Endodermal cell (in vitro differentiated cells): ENCODE measurements around the gene CBL. TPM values are rescaled to one million over a fixed set of nuclear protein-coding genes. Genes with fewer than 3 reads are reported as not detected.

Source experiments
- DNase-seq: peaks from one replicate; pipeline ENCODE4 v3.0.0-alpha.2; 2017
- H3K27ac ChIP-seq: 2 replicates; pipeline ENCODE4 v1.5.1; 2013; ENCODE audit warnings: mild to moderate bottlenecking, low read depth, low read length, moderate library complexity
- H3K27me3 ChIP-seq: 2 replicates; pipeline ENCODE4 v1.6.1; 2013; ENCODE audit warnings: mild to moderate bottlenecking, low read length, moderate library complexity; ENCODE audit not compliant: insufficient read depth, control insufficient read depth, poor library complexity, severe bottlenecking
- H3K36me3 ChIP-seq: 2 replicates; pipeline ENCODE4 v1.7.0; 2013; ENCODE audit warnings: mild to moderate bottlenecking, low read length, moderate library complexity; ENCODE audit not compliant: control insufficient read depth, insufficient read depth
- H3K4me1 ChIP-seq: one replicate; pipeline ENCODE4 v1.7.0; 2013; ENCODE audit warnings: low read length; ENCODE audit not compliant: control insufficient read depth, insufficient read depth
- H3K4me3 ChIP-seq: 2 replicates; pipeline ENCODE4 v1.5.1; 2013; ENCODE audit warnings: mild to moderate bottlenecking, low read length, moderate library complexity
- H3K9ac ChIP-seq: 2 replicates; pipeline ENCODE4 v1.6.1; 2013; ENCODE audit warnings: mild to moderate bottlenecking, low read length, moderate library complexity; ENCODE audit not compliant: poor library complexity, severe bottlenecking; ENCODE audit errors: extremely low read depth
- H3K9me3 ChIP-seq: 2 replicates; pipeline ENCODE4 v1.6.1; 2013; ENCODE audit warnings: mild to moderate bottlenecking, low read length, moderate library complexity; ENCODE audit not compliant: control insufficient read depth
- H3K27ac Mint-ChIP-seq: 2 replicates; pipeline ENCODE4 v1.8.0; 2020; ENCODE audit warnings: mixed read lengths
- H3K27me3 Mint-ChIP-seq: 2 replicates; pipeline ENCODE4 v1.8.0; 2021; ENCODE audit warnings: mild to moderate bottlenecking, mixed read lengths; ENCODE audit not compliant: insufficient read depth
- H3K36me3 Mint-ChIP-seq: 2 replicates; pipeline ENCODE4 v1.8.0; 2020; ENCODE audit warnings: low read depth, mixed read lengths
- H3K4me1 Mint-ChIP-seq: 2 replicates; pipeline ENCODE4 v1.8.0; 2020; ENCODE audit warnings: mixed read lengths
- H3K4me3 Mint-ChIP-seq: 2 replicates; pipeline ENCODE4 v1.8.0; 2020; ENCODE audit warnings: mild to moderate bottlenecking, moderate library complexity, mixed read lengths
- H3K9me3 Mint-ChIP-seq: 2 replicates; pipeline ENCODE4 v1.8.0; 2020; ENCODE audit warnings: mild to moderate bottlenecking, mixed read lengths
- CTCF ChIP-seq: fragments of 200-600 bp; sonication (generic); conservative IDR thresholded peaks from 2 replicates; pipeline ENCODE4 v1.5.0; 2021; ENCODE audit warnings: antibody characterized with exemption, mild to moderate bottlenecking
- WGBS, 2 experiments: methylation state at CpG; one replicate each; pipeline versions ENCODE4 v1.1.5 to v1.1.7; 2013; ENCODE audit warnings: missing lambda C conversion rate in 2 of 2, mixed read lengths in 1 of 2; ENCODE audit not compliant: insufficient coverage in 1 of 2, insufficient read length in 1 of 2; 5-methylcytosine and 5-hydroxymethylcytosine counted together
- total RNA-seq, 2 donors: library from RNA; stranded (reverse); fragmentation: NEBNext Ultra II Directional in 1 of 2; extraction: Animal tissue kit (Norgen Biotek cat#: 25700) in 1 of 2; gene quantifications; 2 replicates in 1 of 2; 3 replicates in 1 of 2; pipeline ENCODE4 v1.2.1, GENCODE V29; 2021

The CBL gene
- total RNA-seq, 2 donors from 2014 or later, result 40.3 to 52.7 TPM

DNA sequence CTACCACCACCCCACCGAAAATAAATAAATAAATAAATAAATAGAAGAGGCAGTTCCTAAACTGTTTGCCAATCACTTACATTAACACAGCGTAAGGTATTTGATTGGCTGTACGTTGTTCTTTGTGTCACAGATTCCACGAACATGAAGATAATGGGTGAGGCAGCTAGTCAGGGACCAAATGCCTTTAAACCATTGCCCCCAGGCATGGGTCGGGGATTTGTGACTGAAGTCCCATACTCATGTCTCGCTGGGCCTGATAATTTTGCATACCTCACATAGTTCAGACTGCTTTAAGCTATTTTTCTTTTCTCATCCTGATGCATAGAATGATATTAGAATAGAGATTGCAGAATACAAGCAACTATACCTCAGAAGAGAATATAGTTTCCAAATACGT, 3.6 kb upstream of the CBL start:
- Histone ChIP-seq H3K9me3 (no peaks in the 10 kb centered on the region), H3K27me3 (no peaks in the 10 kb centered on the region), H3K27ac (no peak overlapping the region), H3K4me1 (peaks cover 2% of the 10 kb centered on the region), H3K36me3 (no peaks in the 10 kb centered on the region), H3K9ac (no peak overlapping the region), H3K4me3 (no peak overlapping the region)
- H3K27ac Mint-ChIP-seq, result no peak overlapping the region
- peaks cover 3% of the 10 kb centered on the region for H3K27me3 Mint-ChIP-seq
- DNase-seq, result no peak
- H3K4me3 Mint-ChIP-seq, result no peak overlapping the region
- H3K4me1 Mint-ChIP-seq, result peaks cover 14% of the 10 kb centered on the region
- no peaks in the 10 kb centered on the region for H3K36me3 Mint-ChIP-seq
- WGBS, 2 experiments, result 90 to 94% methylated on average over 4 to 5 of the region's 7 CpGs
- no peaks in the 10 kb centered on the region for H3K9me3 Mint-ChIP-seq
- TF ChIP-seq CTCF, result no peak

DNA sequence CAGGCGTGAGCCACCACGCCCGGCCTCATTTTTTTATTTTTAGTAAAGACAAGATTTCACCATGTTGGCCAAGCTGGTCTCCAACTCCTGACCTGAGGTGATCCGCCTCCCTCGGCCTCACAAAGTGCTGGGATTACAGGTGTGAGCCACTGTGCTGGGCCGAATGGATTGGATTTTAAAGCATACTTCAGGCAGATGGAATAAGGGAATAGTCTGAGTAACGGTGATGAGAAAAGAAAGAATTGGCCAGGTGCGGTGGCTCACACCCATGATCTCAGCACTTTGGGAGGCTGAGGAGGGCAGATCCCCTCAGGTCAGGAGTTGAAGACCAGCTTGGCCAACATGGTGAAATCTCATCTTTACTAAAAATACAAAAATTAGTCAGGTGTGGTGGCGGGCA, 2.1 kb upstream of the CBL start:
- Mint-ChIP-seq H3K9me3 (no peaks in the 10 kb centered on the region), H3K4me3 (no peak overlapping the region), H3K36me3 (no peaks in the 10 kb centered on the region), H3K4me1 (peaks cover 21% of the 10 kb centered on the region), H3K27ac (no peak overlapping the region), H3K27me3 (peaks cover 3% of the 10 kb centered on the region)
- H3K9ac ChIP-seq, result no peak overlapping the region
- no peak overlapping the region for H3K4me3 ChIP-seq
- no peak overlapping the region for H3K27ac ChIP-seq
- H3K36me3 ChIP-seq, result no peaks in the 10 kb centered on the region
- 95 to 98% methylated on average over 5 to 9 of the region's 9 CpGs for WGBS, 2 experiments
- H3K27me3 ChIP-seq, result no peaks in the 10 kb centered on the region
- H3K9me3 ChIP-seq, result no peaks in the 10 kb centered on the region
- H3K4me1 ChIP-seq, result peaks cover 2% of the 10 kb centered on the region
- no peak for DNase-seq
- TF ChIP-seq CTCF, result no peak

DNA sequence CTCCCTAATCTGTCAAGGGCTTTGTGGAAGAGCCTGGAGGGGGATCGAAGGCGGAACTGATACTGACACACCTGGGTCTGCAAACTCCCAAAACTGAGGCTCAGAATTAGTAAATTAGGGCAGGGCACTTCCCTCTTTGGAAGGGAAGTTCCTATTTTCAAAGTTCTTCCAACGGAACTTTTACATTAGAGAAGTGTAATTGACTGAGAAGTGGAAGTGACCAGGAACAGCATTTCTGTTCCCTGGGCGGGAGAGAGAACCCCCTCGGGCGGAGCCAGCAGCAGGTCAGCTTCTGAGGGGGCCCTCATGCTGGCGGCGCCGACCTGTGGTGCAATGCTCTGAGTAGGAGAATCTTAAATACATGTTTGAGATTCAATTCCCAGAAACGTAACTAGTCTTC, 1.1 kb upstream of the CBL start:
- Histone ChIP-seq H3K36me3 (no peaks in the 10 kb centered on the region), H3K4me3 (peak overlapping the region; percentile 68), H3K27me3 (no peaks in the 10 kb centered on the region), H3K9me3 (no peaks in the 10 kb centered on the region), H3K9ac (no peak overlapping the region), H3K4me1 (peaks cover 2% of the 10 kb centered on the region), H3K27ac (no peak overlapping the region)
- Mint-ChIP-seq H3K9me3 (no peaks in the 10 kb centered on the region), H3K4me1 (peaks cover 28% of the 10 kb centered on the region), H3K36me3 (no peaks in the 10 kb centered on the region), H3K27me3 (peaks cover 3% of the 10 kb centered on the region), H3K4me3 (peak overlapping the region; percentile 96), H3K27ac (no peak overlapping the region)
- no peak for TF ChIP-seq CTCF
- DNase-seq, result peak; percentile 50
- WGBS, 2 experiments, result 54 to 81% methylated on average over 3 to 9 of the region's 10 CpGs
